Measurements from ENCODE around the gene GCHFR.

The GCHFR gene

DNA sequence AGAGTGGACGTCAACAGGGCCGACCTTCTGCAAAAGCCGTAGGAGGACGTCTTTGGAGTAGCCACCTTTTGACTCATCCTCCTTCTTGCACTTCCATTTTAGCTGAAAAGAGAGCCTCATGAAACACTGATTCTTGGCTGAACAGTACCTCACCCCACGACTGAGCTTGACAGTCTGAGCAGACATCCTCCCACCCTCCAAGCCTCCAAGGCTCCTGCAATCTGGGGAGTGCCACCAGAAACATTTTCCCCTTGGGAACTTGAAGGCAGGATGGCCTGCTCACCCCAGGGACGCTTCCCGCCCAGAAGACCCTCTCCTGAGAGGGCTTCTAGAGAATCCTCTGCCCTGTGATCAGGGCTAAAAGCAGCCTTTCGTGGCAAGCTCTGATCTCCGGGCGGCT, 11.1 kb downstream of the GCHFR start:
- in situ Hi-C loops (cut with HindIII; ENCODE audit: low sequenced_read_pairs), result no loop called here

DNA sequence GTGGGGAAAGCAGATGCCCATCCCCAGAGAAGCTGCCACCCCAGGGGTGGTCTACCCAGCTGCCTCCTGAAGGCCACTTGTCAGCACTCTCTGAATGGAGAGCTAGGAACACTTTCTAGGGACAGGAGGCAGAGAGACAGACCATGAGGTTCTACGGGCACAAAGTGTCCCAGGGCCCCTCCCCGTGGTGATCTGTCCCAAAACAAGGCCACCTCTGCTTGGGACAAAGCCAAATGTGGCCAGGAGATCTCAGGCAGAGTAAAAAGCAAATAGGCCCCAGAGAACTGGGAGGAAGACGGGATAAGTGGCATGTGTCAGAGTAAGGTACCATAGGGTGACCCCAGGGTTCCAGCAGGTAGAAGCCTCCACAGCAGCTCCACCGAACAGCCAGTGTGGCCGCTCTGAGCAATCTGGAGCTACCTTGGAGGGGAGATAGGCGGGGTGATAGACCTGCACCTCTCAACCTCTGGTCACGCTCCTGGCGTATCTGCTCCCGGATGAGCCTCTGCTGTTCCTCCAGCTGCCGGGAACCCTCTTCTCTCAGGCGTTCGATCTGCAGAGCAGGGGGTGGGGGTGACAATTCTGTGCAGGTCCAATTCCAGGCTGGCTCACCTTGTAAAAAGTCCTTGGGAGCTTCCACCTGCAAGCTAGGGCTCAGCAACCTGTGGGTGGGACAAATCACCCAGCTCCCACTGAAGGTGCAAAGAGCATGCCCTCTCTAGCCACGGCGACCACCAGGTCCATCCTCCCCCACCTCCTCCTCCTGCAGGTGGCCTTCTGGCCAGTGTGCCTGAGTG, 12.1 kb downstream of the GCHFR start:
- in situ Hi-C loops (cut with HindIII; ENCODE audit: low sequenced_read_pairs), result no loop called here

DNA sequence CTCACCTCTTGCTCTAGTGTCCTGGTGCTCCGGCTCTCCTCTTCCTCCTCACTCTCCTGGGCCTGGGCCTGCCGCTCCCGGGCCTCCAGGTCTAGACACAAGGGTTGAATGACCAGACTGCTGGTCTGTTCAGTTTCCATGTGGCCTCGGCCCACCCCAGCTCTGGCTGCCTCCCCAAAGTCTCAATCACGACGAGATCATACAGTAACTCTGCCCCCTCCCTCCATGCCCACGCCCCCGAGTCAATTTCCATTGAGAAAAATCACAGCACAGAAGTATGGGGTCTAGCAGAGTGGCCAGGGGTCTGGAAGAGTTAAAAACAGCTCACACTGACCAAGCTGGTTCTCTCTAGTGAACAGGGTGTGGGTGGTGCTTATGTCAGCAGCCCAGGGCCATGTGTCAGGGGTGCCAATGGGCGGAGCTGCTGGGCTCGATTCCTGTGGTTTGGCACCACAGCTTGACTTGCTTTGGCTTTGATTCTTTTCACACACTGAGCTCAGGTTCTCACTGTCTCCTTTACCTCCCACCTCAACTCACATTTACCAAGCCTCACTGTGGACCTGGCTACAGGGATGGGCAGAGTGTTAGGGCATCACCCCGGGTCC, 12.8 kb downstream of the GCHFR start:
- in situ Hi-C loops (cut with HindIII; ENCODE audit: low sequenced_read_pairs), result no loop called here

DNA sequence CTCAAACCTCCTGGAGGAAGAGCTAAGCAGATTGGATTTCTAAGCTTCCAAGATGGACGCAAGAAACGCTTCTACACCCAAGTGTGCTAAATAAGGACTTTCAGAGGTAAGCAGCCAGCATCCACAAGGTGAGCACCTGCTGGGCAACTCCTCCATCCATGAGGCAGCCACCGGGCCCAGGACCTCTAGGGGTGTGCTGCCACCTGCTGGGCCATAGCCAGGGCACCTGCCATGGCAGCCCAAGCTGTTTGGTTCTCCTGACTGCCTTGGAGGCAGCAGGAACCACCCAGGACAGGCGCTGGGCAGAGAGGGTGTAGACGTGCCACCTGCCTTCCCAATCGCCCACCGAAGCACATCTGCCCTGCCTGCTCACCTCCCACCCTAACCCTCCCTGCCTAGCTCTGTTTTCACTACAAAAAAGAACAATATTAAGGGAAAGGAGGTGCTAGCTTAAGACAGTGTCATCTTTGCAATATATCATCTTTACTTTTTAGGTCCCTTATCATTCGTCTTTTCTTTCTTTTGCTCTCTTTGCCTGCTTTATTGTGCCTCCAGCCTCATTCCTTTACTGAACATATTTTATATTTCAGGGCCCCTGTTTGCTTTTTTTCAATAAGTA, 18.9 kb downstream of the GCHFR start:
- in situ Hi-C loops (cut with HindIII; ENCODE audit: low sequenced_read_pairs), result no loop called here

DNA sequence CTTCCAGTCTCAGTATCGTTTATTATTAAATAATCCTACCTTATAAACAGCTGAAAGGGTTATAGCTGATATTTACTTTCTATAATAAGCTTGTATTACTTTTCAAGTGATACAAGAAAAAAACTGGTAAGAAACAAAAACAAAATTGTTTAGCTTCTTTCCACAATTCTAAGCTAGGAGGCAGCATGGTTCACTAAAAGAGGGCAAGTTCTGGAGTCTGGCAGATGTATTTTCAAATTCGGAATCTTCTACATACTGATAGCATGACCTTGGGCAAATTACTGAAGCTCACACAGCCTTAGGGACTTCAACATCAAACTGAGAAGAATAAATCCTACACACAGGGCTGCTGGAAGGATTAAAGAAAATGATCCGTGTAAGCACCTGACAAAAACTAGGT, 21.3 kb downstream of the GCHFR start:
- in situ Hi-C loops (cut with HindIII; ENCODE audit: low sequenced_read_pairs), result loop anchor here (5.0 kb wide), 1 partner anchor 102 kb away; no protein-coding TSS in a partner anchor

DNA sequence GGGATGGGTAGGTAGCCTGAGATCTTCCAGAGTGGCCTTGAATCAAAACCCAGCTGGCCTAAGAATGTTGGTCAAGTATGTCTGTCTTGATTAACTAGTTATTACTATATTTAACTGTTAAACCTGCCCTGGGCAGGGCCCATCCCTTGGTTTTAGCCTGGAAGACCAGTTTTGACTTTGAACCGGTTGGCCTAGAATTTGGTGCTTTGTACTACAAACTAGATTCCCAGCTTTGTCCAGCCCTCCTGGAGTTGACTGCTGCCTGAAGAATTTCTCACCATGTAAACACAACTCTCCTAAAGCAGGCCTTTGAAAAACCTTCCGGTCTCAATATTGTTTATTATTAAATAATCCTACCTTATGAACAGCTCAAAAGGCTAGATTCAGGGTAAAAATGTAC, 21.9 kb downstream of the GCHFR start:
- in situ Hi-C loops (cut with HindIII; ENCODE audit: low sequenced_read_pairs), result loop anchor here (5.0 kb wide), 1 partner anchor 101 kb away; no protein-coding TSS in a partner anchor

DNA sequence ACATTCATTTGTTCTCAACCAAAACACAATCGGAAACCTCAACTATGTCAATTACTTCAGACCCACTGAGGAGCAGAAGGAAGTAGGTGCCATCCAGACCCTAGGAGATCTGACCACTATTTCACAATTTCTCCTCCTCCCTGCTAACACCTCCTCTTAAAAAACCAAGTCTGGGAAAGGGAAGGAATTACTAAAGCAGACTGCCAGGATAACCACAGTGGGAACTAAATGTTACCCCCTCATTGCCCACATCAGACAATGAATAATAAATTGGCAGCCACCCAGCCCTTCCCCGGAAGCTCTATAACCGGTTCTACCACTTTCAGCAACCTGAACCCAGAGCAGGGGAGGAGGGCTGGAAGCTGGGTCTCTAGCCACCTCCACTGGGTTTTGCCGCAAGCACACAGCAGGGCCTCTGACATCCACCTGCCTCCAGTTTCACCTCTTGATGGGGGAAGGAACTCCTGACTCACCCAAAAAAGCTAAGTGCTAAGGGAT, 23.5 kb downstream of the GCHFR start:
- in situ Hi-C loops (cut with HindIII; ENCODE audit: low sequenced_read_pairs), result loop anchor here (5.0 kb wide), 1 partner anchor 100 kb away; no protein-coding TSS in a partner anchor

DNA sequence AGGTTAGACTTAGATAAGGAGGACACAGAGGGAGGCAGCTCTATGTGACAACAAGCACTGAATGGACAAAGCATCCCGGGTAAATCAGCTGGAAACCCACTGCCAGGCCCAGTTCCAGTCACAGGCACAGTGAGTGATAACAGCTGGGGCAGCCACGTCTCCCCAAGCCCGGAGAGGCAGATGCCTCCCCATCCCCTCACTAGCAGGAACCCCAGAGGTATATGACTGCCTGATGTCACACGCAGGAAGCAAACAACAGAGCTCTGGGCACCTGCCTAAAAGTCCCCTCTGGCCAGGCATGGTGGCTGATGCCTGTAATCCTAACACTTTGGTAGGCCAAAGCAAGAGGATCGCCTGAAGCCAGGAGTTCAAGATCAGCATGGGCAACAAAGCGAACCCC, 24.1 kb downstream of the GCHFR start:
- in situ Hi-C loops (cut with HindIII; ENCODE audit: low sequenced_read_pairs), result loop anchor here (5.0 kb wide), 1 partner anchor 99 kb away; no protein-coding TSS in a partner anchor

DNA sequence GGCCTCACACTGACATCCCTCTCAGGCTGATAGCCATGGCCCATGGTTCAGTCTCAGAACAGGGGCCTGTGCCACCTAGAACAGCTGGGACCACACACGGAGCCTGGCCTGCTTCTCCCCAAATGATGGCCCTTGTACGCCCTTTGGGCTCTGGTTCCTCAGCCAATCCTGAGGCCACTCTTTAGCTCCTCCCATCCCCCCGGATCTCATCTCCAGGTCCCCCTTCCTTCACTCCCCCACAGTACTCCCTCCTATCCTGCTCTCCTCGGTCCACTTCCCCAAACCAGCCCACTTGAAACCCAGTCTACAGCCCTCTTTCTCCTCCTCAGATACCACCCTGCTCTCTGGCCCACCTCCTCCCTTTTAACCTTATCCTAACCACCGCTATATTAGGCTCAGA, 25.3 kb downstream of the GCHFR start:
- in situ Hi-C loops (cut with HindIII; ENCODE audit: low sequenced_read_pairs), result loop anchor here (5.0 kb wide), 1 partner anchor 98 kb away; no protein-coding TSS in a partner anchor

DNA sequence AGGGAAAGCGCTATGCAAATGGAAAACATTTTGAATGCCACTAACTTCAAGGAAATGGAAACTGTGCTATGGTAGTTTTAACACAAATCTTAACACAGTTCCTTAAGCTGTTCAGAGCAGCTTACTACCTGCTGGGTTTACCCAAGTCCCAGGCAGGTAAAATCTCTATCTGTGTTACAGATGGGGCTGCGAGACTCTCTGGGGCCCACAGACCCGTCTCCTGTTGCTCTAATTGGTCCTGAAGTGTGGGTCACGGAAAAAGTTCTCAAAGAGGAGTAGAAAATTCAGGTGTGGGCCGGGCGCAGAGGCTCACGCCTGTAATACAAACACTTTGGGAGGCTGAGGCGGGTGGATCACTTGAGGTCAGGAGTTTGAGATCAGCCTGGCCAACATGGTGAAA, 26.1 kb downstream of the GCHFR start:
- in situ Hi-C loops (cut with HindIII; ENCODE audit: low sequenced_read_pairs), result loop anchor here (5.0 kb wide), 1 partner anchor 97 kb away; no protein-coding TSS in a partner anchor

DNA sequence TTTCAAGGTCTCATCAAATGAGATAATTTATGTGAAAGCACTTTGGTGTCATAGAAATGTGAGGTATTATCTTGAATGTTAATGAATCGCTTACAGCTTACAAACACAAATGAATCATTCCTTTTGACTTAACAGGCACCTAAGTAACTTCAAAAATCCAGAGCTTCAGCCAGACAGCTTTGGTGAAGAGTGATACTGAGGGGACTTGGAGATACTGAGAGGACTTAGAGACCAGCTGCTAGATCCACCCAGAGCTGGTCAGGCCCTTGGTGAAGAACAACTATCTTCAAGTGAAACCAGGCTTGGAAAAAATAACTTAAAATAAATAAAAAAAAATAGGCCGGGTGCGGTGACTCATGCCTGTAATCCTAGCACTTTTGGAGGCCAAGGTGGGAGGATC, 26.9 kb downstream of the GCHFR start:
- in situ Hi-C loops (cut with HindIII; ENCODE audit: low sequenced_read_pairs), result no loop called here

DNA sequence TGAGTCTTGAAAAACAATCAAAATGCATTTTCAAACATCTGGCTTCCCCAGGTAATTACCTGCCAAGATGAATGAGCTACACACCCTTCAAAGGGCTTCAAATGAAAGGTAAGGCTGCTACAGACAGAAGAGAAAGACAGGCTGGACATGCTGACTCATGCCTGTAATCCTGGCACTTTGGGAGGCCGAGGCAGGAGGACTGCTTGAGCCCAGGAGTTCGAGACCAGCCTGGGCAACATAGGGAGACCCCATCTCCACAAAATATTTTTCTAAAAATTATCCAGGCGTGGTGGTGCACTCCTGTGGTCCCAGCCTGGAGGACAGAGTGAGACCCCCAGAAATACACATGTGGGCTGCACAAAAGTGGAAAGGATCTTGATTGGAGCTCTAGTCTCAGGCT, 28.5 kb downstream of the GCHFR start:
- in situ Hi-C loops (cut with HindIII; ENCODE audit: low sequenced_read_pairs), result no loop called here

DNA sequence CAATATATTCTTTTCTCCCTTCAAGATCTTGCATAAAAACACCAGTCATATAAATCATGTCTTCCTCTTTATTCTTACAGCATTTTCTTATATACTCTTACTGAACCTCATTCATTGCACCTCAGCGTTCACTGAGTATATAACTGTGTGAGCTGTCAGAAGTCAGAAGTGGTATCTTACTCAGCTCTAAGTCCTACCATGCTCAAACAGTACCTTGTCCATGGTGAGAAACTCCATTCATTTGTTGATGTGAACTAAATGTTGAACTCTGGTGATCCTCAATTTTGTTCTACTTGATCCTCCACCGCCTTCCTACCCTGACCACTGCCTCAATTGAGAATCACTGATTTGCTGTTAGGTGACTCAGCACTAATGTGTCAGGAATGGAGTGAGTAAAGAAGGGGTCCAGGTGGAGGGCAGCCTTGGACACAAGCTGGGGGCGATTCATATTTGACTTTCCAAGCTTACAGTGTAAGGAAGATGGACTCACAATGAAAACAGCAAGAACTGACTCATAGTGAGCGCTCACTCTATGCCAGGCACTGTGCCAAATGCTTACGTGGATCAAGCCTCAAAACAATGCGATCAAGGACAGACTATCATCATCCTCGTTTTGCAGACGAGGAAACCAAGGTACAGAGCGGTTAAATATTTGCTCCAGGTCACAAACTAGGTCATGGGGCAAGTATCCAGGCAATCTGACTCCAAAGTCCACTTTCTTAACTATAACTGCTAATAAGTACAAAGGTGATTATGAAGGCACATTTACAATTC, 29.5 kb downstream of the GCHFR start:
- in situ Hi-C loops (cut with HindIII; ENCODE audit: low sequenced_read_pairs), result no loop called here

DNA sequence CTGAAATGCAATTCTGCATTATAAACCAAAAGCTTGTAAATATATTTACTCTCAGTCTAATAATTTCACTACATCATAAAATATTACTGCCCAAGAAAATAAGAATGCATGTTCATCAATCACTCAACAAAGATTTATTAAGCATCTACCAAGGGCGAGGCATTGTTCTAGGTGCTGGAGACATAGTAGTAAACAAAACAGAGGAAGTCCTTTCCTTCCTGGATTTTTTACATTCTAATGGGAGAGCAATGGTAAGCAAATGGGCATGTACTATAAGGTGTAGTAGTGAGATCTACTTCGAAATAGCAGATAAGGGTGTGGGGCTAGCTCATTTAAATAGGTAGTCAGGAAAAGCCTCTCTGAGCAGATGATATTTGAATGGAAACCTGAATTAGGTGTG, 32.2 kb downstream of the GCHFR start:
- in situ Hi-C loops (cut with HindIII; ENCODE audit: low sequenced_read_pairs), result no loop called here

DNA sequence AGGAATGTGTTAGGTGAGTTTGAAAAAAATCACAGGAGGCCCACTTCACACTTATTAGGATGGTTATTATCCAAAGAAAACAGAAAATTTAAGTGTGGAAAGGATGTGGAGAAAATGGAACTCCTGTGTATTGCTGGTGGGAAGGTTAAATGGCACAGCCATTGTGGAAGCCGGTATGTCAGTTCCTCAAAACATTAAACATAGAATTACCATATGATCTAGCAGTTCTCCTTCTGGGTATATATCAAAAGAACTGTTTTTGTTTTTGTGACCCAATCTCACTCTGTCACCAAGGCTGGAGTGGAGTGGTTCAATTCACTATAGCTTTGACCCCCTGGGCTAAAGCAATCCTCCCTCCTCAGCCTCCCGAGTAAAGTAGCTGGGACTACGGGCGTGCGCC, 32.6 kb downstream of the GCHFR start:
- in situ Hi-C loops (cut with HindIII; ENCODE audit: low sequenced_read_pairs), result no loop called here

DNA sequence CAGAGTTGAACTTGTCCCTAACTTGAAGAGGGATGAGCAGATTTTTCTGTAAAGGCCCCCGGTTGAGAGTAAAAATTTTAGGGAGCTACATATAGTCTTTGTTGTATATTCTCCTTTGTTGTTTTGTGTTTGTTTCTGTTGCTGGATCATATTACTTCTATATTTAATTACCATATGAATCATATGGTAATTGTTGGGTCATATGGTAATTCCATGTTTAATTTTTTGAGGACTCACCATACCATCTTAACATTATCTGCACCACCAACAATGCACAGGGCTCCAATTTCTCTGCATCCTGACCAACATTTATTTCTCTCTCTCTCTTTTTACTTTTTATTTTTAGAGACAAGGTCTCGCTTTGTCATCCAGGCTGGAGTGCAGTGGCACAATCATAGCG, 35.7 kb downstream of the GCHFR start:
- in situ Hi-C loops (cut with HindIII; ENCODE audit: low sequenced_read_pairs), result no loop called here

DNA sequence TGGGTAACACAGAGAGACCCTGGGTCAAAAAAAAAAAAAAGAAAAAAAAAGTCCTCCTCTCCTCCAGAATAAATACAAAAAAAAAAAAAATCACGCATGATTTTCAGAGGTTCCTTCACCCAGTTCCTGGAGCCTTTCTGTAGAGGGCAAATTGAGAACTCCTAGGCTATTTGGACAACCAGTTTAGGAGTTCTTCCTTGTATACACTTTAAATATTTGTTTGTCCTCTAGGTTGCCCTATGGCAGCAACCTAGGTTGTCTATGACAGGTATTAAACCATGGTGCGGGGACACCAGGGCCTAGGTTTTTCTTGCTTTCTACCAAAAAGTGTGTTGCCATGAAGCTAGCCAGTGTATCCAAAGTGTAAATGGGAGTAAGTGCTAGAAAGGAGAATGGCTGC, 39.2 kb downstream of the GCHFR start:
- in situ Hi-C loops (cut with HindIII; ENCODE audit: low sequenced_read_pairs), result no loop called here

DNA sequence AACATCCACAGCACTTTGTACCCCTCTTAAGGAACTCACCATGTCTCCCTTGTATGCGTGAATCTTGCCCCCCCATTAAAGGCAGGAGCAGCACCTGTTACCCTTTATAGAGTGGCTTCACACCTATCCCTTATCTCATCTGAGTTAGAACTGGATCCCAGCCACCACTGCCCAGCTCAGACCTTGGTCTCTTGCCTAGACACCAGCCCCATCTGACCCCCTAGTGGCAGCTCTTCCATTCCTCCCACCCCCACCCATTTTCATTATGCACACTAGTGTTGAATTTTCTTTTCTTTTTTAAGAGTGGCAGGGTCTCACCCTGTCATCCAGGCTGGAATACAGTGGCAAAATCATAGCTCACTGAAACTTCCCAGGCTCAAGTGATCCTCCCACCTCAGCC, 39.8 kb downstream of the GCHFR start:
- in situ Hi-C loops (cut with HindIII; ENCODE audit: low sequenced_read_pairs), result no loop called here

DNA sequence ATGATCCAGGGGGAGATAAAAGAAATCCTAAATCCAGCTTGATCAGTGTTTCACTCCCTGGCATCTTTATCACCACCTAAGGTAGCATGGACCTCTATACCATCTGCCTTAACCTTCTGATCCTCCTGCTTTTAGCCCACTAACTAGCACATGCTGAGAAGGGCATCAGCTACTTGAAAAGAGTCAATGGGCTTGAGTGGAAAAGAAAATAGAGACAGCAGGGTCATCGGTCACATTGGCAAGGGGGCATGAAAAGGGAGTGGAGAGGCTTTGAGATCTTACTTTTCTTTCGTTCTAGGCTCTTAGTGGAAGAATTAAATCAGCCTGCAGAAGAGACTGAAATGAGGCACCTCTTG, 42.8 kb downstream of the GCHFR start:
- in situ Hi-C loops (cut with HindIII; ENCODE audit: low sequenced_read_pairs), result no loop called here

DNA sequence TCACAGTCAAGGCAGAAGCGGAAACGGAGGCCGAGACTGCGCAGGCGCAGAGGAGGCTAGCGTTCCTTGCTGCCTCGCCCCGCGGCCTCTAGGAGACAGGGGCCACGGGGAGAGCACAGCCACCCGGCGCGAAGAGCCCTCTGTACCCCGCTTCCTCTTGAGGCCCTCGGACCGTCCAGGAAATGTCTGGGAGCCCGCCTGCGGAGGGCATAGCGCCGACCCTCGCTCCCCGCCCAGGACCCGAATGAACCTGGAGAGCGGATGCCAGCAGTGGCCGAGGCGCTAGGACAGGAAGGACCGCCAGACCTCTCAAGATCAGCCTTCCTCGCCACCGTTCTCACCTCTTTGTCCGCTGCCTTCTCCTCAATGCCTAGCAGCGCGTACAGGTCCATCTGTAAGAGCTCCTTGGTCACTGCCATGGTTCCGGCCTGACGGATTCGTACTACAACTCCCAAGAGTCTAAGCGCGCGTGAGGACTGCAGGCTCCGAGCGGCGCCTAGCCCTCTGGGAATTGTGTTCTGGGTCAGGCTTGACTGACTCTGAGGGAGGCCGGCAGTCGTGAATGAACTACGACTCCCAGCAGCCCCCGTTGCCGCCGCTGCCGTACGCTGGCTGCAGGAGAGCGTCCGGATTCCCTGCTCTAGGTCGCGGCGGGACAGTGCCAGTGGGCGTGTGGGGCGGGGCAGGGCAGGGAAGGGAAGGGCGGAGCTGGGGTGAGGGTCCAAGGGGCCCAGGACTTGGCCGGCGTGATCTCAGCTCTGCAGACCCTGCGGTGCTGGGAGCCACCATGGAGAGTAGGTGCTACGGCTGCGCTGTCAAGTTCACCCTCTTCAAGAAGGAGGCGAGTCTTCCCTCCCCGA, 43.4 kb downstream of the GCHFR start, which contains the start of the genes DNAJC17 and ZFYVE19:
TSS of gene DNAJC17 (minus strand) at position 446 of the 860 bp plus-strand sequence. CDS start at position 419, 27 bp downstream.
TSS of gene ZFYVE19 (plus strand) at position 62 of the 860 bp plus-strand sequence. CDS start at position 563, 501 bp downstream.
- in situ Hi-C loops (cut with HindIII; ENCODE audit: low sequenced_read_pairs), result no loop called here
